Stomach (tissue), 4 donors: ENCODE measurements around the gene RNF133.

ENCODE experiments used
- EP300 ChIP-seq: sonication (generic); formaldehyde crosslinking; IDR thresholded peaks from one replicate; pipeline ENCODE4 v1.6.1; 2017; ENCODE audit warnings: antibody characterized with exemption
- TF ChIP-seq, protein P1 (sequence below), 7 experiments: fragments of 450-650 bp in 4 of 7; fragments of 200-600 bp in 3 of 7; sonication (generic) in 3 of 7; IDR thresholded peaks; one replicate each; pipeline ENCODE4 v1.5.1; 2016 to 2019; ENCODE audit warnings: antibody characterized with exemption in 7 of 7, control low read depth in 2 of 7, mild to moderate bottlenecking in 1 of 7

DNA sequence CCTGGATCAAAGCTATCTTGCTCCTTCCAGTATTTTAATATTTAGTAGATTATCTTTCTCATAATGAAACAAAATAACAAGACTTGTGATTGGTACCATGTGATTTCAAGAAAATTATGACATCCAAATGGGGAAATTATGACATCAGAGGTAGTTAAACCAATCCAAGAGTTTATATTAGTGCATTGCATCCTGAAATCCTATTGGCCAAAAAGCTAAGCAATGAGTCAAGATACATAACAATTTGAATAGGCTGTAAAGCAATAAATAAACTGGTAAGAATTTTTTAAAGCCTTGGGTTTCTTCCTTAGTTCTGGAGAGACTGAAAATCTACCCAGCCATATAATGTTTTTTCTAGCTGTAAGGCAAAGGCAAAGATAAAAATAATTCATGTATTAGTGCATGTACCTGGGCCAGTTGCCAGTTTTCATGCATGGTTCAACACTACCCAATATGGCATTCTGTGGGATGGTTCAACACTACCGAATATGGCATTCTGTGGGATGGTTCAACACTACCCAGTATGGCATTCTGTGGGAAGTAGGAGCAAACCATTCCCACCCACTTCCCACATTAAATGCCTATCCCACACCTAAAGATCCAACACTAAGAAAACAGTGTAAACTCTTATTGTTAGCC lies 4.1 kb upstream of the RNF133 start, which contains the start of gene RNF148:
- no peak for TF ChIP-seq EP300
- TF ChIP-seq, protein P1, sequence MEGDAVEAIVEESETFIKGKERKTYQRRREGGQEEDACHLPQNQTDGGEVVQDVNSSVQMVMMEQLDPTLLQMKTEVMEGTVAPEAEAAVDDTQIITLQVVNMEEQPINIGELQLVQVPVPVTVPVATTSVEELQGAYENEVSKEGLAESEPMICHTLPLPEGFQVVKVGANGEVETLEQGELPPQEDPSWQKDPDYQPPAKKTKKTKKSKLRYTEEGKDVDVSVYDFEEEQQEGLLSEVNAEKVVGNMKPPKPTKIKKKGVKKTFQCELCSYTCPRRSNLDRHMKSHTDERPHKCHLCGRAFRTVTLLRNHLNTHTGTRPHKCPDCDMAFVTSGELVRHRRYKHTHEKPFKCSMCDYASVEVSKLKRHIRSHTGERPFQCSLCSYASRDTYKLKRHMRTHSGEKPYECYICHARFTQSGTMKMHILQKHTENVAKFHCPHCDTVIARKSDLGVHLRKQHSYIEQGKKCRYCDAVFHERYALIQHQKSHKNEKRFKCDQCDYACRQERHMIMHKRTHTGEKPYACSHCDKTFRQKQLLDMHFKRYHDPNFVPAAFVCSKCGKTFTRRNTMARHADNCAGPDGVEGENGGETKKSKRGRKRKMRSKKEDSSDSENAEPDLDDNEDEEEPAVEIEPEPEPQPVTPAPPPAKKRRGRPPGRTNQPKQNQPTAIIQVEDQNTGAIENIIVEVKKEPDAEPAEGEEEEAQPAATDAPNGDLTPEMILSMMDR (IDR thresholded peaks at IDR 0.05) = no peak
